HG03066 (cell line): ENCODE results near the gene CYP4Z1.
"Not testable (repeated sequence)": the region's sequence is repeated elsewhere in the genome, so short reads cannot be mapped to it uniquely, and the experiment has no call there.

Experiments
- ATAC-seq: cut with Tn5 transposase; IDR thresholded peaks from one replicate; pipeline ENCODE4 v1.9.1; 2021; ENCODE audit warnings: low read depth; ENCODE audit not compliant: unreplicated experiment

Gene CYP4Z1

DNA sequence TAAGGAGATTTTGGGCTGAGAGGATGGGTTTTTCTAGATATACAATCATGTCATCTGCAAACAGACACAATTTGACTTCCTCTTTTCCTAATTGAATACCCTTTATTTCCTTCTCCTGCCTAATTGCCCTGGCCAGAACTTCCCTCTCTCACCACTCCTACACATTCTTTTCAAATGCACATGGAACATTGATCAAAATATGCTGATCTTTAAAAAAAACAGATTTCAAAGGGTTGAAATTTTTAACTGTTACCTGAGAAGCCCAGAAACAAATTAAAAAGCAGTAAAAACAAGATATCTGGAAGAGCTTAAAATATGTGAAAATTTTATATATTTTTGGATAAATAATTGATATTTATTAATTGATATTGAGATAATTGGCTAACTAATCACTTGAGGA is 57.8 kb downstream of the CYP4Z1 start:
- ATAC-seq: not testable (repeated sequence)

DNA sequence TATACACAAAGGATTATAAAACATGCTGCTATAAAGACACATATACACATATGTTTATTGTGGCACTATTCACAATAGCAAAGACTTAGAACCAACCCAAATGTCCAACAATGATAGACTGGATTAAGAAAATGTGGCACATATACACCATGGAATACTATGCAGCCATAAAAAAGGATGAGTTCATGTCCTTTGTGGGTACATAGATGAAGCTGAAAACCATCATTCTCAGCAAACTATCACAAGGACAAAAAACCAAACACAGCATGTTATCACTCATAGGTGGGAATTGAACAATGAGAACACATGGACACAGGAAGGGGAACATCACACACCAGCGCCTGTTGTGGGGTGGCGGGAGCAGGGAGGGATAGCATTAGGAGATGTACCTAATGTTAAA is 60.0 kb downstream of the CYP4Z1 start:
- ATAC-seq: not testable (repeated sequence)

DNA sequence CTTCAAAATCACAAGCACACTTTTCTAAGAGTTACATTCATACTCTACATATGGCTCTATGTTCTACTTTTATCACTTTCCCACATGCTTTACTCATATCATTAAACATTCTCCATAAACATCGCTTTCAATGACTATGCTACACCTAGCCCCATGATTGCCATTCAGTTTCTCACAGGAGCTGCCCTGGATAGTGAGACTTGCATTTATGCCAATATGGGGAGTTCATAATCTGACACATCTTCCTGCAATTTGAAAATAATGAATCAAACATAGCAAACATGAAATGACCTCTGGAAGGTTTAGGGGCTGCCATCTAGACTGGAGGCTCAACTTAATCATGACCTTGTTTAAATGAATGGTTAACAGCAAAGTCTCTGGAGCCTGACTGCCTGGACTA is 61.2 kb downstream of the CYP4Z1 start:
- no peak for ATAC-seq

DNA sequence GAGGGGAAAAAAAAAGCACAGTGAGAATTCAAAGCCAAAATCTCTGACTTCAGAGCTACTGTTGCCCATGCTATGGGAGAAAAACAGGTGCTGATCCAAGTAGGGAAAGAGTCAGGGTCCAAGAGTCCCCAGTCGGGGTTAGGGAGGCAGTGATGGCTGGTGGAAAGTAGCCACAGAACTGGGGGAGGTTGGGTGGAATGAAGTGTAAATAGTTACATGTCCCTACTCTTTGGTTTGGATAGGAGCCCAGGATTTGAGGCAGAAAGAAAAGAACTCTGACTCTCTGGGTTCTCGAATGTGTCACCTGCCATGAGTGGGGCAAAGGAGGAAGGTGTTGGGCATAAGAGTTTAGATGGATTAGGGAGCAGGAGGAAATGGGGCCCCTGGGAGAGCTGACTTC is 61.8 kb downstream of the CYP4Z1 start:
- ATAC-seq: not testable (repeated sequence)

DNA sequence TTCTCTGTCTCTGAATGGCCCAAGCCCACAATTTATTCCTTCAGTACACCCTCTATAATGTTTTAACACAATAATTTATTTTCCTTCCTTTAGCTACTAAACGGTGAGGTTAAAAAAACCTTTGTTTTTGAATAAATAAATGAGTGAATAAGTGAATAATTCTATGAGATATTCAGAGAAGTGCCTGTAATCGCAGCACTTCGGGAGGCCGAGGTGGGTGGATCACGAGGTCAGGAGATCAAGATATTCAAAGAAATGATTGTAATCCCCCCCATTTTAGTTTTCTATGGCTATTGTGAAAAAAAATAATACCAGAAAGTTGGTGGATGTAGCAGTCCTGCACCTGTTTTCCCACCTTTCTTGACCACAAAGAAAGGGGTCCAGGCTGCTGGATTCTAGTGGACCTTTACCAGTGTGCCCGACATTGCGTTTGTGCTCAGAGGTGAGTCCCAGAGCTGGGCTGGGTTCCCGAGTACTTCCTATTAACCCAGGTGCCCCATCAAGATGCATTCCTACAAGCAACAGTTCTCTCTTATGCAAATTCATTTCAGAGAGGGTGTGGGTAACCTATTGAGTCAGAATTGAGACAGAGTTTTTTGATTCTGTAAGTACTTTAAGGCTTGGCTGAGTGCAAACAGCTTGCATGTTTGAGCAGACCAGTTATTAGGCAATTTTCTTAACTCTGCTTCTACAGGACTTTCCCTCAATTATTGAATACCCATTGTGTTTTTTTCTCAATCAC is 62.6 kb downstream of the CYP4Z1 start:
- not testable (repeated sequence) for ATAC-seq

DNA sequence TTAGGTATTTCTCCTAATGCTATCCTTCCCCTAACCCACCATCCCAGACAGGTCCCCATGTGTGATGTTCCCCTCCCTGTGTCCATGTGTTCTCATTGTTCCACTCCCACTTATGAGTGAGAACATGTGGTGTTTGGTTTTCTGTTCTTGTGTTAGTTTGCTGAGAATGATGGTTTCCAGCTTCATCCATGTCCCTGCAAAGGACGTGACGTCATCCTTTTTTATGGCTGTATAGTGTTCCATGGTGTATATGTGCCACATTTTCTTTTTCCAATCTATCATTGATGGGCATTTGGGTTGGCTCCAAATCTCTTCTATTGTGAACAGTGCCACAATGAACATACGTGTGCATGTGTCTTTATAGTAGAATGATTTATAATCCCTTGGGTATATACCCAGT is 65.6 kb downstream of the CYP4Z1 start:
- not testable (repeated sequence) for ATAC-seq

DNA sequence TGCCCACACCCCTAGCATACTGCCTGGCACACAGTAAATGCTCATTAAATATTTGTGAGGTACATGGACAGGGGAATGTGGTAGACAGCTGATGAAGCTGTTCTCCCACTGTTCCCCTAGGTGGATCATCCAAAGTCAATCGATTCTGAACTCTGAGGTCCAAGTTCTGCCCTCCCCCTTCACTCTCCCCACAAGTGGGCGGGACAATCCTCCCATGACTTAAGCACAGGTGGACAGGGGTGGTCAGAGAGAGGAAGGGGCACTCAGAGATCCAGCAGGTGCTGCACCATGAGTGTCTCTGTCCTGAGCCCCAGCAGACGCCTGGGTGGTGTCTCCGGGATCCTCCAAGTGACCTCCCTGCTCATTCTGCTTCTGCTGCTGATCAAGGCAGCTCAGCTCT is 70.2 kb downstream of the CYP4Z1 start, which contains the start of gene CYP4A22:
Gene CYP4A22, plus strand, starts transcription at position 244 of the 400 bp plus-strand sequence. Its CDS starts 45 bp downstream, at position 289.
- ATAC-seq: no peak

DNA sequence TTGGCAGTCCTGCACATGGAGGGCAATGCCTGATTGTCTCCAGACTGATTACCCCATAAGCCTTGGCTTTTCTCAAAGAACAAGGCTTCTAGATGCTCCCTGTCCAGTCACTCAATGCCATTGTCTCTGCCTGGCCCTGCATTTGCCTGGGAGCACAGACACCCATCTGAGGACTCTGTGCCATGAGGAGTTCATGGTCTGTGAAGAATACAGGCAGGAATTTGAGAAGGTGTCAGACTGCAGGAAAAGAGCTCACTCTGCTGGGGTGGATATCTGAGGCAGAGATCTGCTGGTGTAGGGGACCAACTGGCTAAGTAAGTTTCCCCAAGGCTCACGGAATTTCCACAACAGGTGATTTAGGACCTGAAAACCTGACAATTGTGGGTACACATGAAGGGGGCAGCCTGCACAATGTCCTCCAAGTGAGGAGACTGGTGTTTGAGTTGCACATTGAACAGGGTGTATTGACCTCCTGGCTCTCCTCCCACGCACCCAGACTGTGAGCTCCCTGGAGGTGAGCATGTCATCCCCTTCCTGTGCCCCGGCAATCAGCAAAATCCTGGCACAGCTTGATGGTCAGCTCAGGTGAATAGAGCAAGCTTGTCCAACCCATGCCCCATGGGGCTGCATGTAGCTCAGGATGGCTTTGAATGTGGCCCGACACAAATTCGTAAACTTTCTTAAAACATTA is 71.0 kb downstream of the CYP4Z1 start:
- no peak for ATAC-seq

DNA sequence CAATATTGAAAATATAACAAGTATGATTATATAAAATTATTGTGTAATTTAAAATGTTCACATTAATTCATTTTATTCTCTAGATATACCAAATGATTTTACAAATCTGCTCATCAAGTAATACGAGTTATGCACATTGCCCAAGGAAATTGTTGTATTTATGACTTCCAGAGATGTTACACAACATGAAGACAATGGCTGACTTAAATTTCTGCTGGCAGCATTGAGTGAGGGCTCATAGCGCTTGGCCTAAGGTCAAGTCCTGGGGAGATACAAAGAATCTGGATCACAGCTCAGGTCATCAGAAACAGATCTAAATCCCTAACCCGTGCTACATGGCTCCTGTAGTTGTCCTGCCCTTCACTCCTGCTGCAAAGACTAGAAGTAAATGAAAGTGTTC is 73.3 kb downstream of the CYP4Z1 start:
- ATAC-seq: not testable (repeated sequence)

DNA sequence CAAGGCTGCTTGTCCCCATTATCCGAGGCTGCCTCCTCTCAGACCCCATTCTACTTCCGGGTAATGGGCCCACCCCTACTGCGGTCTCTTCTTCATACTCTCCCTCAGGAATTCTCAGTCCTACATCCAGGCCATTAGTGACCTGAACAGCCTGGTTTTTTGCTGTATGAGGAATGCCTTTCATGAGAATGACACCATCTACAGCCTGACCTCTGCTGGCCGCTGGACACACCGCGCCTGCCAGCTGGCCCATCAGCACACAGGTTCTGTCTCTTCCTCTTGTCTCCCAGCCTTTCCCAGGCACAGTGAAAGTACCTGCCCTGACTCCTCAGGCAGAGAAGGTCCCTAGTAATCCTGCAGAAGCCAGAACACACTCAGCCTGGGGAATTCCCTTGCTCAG is 76.6 kb downstream of the CYP4Z1 start:
- not testable (repeated sequence) for ATAC-seq

DNA sequence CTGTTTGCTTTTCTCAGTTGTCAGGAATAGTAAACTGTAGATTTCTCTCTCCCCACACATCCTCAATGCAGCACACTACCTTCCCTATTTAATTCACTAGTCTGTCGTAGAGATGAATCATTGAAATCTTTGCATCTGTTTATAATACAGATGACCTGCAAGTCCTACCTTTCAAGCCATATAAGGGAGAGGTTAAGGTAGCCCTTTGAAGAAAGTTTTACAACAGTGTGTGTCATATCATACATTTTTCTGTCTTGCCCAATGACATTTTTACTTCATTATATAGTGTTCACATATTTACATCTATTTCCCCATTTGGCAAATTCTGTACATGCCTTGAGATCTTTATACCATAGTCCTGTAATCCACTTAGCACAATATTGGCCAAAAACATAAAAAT is 79.5 kb downstream of the CYP4Z1 start:
- ATAC-seq: not testable (repeated sequence)

DNA sequence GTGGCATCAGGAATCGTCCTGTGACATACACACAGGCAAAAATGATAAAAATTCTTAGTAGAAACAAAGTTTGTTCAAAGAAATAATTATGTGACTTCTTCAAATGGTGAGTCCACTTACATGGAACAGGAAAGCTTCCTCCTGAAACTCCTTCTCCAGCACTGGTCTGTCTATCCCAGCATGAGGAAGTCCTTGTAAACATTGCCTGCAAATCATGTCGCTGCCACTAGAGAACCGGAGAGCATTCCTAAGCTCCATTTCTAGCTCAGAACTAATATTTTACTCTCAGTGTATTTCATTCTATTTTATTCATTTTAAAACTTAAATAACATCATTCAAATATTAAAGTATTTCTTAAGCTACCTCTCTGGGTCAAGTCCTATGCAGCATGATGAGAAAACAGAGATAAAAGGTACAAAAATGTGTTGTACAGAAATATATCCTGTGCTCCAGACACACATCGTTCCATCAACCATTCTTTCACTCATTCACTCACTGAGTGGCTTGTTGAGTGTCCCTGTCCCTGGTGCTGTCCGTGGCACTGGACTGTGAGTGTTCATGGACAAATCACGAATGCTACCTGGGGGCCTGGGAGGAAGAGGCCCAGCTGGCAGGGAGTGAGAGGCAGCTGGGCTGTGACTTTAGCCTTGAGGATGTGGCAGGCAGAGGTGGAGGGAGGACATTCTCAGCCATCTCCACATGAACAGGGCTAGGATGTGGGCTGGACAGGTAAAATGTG is 80.2 kb downstream of the CYP4Z1 start:
- ATAC-seq: no peak

DNA sequence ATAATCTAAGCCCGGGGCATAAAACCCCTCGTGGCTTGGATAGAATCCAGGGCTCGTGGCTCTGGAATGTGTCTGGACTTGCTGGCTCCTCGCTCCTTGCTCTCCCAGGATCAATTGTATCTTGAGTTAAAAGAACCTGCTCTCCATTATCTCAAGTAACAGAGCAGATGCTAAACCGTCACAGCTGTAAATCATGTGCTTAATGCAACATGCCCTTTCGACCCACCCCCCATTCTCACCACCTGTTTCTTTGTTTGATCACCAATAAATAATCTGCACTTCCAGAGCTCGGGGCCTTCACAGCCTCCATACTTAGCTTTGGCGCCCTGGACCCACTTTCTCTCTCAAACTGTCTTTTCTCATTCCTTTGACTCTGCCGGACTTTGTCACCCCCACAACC is 82.1 kb downstream of the CYP4Z1 start:
- not testable (repeated sequence) for ATAC-seq

DNA sequence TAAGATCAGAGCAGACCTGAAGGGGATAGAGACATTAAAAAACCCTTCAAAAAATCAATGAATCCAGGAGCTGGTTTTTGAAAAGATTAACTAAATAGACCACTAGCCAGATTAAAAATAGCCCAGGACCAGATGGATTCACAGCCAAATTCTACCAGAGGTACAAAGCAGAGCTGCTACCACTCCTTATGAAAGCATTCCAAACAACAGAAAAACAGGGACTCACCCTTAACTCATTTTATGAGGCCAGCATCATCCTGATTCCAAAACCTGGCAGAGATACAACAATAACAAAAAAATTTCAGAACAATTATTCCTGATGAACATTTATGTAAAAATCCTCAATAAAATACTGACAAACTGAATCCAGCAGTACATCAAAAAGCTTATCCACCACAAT is 89.4 kb downstream of the CYP4Z1 start:
- ATAC-seq: not testable (repeated sequence)

DNA sequence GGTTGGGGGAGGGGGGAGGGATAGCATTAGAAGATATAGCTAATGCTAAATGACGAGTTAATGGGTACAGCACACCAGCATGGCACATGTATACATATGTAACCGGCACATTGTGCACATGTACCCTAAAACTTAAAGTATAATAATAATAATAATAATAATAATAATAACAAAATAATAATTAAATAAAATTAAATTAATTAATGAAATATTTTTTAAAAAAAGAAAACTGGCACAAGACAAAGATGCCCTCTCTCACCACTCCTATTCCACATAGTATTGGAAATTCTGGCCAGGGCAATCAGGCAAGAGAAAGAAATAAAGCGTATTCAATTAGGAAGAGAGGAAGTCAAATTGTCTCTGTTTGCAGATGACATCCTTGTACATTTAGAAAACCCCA is 90.9 kb downstream of the CYP4Z1 start:
- not testable (repeated sequence) for ATAC-seq

DNA sequence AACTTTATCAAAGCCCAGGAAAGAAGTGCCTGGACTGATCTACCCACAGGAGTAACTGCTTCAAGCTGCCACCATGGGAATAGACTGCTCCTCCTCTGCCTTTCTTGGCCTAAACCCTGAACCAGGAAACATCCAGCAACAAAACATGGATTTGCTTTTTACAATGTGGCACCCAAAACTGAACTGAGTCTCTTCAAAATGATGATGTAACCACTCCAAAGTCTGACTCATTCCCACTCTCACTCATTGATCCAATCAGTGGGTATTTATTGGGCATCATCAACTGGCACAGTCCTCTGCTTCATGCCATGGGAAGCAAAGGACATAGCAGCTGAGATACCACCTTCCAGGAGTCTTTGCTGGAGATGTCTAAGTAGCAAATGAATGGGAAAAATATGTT is 93.7 kb downstream of the CYP4Z1 start:
- ATAC-seq: no peak

DNA sequence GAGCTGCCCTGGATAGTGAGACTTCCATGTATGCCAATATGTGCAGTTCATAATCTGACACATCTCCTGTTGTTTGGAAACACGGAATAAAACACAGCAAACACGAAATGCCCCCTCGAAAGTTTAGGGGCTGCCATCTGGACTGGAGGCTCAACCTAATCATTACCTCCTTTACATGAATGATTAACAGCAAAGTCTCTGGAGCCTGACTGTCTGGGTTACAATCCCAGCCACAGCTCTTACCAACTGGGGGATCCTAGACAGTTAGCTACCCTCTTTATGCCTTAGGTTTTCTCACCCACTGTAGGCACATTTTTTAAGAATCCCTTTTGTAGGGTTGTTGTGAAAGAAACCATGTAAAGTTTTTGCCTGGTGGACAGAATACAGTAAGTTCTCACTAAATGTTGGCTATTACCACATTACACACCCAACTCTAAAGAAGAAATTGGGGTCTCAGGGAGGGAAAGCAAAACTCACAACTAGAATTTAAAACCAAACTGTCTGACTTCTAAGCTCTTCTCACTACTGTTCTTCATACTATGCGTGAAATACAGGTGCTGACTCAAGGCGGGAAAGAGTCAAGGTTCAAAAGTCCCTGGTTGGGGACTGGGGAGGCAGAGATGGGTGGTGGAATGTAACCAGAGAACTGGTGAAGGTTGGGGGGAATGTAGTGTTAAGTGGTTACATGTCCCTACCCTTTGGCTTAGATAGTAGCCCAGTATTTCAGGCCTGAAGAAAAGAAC is 94.4 kb downstream of the CYP4Z1 start:
- ATAC-seq: no peak

DNA sequence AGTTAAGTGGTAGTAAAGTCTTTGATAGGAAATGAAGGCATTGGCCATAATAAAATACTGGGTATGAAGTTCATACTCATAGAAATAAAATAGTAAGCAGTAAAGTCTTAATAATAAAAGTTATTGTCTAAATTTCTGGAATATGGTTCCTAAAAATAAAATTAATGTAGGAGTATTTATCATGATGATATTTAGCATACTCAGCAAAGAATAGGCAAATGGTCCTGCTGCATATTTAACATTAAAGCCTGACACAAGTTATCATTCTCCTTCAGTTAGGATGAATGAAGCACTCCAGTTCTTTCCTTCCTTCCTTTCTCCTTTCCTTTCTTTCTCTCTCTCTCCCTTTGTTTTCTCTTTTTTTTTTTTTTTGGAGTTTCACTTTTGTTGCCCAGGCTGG is 97.5 kb downstream of the CYP4Z1 start:
- no peak for ATAC-seq
